ENCODE data around the gene ATP5PB. TPM values are rescaled to one million over a fixed set of nuclear protein-coding genes. Genes with fewer than 3 reads are reported as not detected.
A peak's percentile ranks its signal among the peaks of the same experiment; 100 is the strongest.

The ATP5PB gene
- polyA plus RNA-seq, 5 donors: 268 to 339 (median 290) TPM

DNA sequence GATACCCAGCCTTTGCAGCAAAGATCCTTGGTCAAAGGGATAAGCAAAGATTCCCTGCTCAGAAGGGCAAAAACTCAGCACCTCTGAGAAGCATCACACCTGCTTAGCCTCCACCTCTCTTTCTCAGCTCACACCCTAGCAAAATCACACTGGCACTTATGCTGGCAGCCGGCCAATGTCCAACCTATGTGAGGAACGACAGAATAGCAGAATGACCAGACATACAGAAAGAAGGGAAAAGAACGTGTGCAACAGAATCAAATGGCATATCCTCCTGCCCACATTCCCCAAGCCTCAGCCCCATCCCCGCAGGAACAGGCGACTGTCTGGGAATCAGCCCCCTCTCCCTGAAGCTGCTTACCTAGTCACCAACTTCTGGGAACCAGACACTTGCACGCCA, 54.8 kb downstream of the ATP5PB start:
- DNase-seq: no peak

DNA sequence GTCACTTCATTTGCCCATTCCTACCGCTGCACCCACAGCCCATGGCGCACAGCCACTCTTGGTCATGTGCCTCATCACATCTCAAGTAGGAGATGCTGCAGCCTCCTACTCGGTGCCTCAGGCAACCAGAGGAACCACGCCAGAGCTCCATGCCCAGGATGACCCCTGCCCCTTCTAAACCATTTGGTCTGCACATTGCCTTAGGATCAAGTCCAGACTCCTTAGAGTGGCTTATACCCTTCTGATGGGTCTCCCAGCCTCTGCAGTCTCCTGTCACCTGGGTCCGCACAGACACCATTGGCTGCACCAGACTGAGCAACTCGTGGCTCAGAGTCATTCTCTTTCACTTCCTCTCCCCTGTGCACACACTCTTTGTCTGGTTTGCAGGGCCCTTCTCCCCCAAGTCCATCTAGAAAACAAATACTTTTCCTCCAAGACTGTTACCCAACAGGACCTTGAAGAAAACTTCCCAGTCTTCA, 56.4 kb downstream of the ATP5PB start:
- DNase-seq: no peak

DNA sequence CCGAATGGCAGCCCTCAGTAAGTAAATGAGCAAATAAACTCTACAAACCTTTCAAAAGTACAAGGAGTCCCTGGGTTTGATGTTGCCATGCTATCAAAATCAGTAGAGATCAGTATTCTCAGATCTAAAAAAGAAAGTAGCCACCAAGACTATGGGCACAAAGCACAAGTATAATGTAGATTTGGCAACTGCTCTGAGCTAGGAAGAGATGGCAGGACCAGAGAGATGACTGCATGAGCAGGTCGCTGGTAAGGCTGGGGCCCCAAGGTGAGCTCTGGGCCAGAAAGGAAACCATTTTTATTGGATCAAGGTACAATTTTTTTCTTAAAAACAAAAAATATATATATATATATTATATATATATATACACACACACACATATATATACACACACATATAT, 57.3 kb downstream of the ATP5PB start:
- DNase-seq: no peak

DNA sequence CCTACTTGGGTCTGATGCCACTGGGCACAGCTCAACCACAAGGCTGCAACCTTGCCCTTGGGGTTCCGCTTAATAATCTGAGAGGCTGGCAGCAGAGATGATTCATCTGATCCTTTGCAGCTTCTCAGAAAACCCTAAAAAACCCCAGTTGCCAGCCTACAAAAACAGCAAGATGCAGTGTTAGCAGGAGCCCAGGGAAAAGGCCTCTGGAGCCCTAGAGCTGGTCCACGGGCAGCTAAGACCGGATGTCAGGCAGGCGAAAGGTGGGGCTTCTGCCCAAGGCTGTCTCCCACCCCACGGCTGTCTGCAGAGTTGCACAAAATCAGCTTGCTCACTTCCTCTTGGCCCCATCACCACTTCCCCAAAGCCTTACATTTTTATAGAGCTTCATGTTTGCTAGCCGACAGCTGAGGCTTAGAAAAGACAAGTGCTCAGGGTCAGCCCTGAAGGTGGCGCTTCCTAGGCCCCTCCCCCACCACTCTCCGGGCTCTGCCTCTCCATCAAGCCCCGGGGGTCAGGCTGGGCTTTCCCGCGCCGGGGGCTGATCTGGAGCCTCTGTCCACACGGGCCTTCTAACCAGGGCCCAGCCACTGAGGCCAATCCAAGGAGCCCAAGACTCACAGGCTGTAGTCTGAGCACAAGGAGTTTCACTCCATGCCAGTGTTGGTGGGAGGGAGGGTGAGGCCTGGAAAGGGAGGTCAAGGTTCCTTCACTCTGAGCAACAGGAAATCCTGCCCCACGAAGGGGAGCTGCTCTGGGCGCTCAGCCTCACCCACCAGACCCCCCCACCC, 58.3 kb downstream of the ATP5PB start:
- DNase-seq: peak; percentile 53 to 59

DNA sequence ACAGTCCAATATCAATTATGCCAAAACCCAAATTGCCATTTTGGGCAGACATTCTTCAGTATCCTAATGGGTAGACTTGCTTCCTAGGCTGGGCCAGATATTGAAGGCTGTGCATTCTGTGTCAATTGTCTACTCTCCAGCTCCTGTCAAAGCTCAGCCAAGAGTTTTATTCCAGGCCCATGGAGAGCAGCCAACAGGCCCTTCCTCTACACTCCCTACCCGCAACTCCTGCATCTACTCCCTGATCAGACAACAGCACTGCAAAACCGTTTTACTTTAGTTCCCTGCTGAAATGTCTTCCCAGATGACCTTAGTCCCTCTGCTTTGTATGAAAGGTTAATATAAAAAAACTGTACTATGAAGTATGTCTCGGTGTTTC, 60.7 kb downstream of the ATP5PB start:
- DNase-seq: peak; percentile 41 to 45

DNA sequence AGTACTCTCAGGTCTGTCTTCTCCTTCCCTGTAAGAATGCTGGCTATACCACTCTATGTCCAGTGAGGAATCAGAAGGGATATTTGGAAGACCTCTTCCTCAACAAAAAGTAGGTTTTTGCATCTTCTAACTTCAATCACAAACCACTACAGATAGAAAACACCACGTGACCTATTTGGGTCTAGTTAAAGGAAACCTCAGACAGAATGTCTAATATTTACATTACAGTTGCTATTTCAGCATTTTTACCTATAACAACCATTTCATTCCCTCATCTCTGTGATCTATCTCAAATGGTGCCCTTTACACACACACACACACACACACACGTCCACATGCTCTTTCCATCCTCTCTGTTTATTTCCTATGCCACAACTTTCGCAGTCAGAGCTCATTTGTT, 62.1 kb downstream of the ATP5PB start:
- DNase-seq: no peak

Other genes starting within 250 kb of the ATP5PB start
- gene DENND2D, start 248.8 kb upstream of the ATP5PB start, polyA plus RNA-seq (ENCODE audit: insufficient read depth in 1 of 5, insufficient read length in 5 of 5, low replicate concordance in 1 of 5): 10 to 100 TPM; 17.0 to 29.0 (median 25.5) TPM
- gene CHI3L2, start 221.8 kb upstream of the ATP5PB start, polyA plus RNA-seq (ENCODE audit: insufficient read depth in 1 of 5, insufficient read length in 5 of 5, low replicate concordance in 1 of 5): under 1 TPM; 0.21 to 0.97 (median 0.51) TPM
- 1 to 10 TPM in 4 of 5 donors, under 1 TPM in 1; 0.65 to 9.0 (median 3.9) TPM for gene CHIA, start 158.6 kb upstream of the ATP5PB start, polyA plus RNA-seq (ENCODE audit: insufficient read depth in 1 of 5, insufficient read length in 5 of 5, low replicate concordance in 1 of 5)
- 1 to 10 TPM; 4.7 to 7.8 (median 5.9) TPM for gene OVGP1, start 21.7 kb upstream of the ATP5PB start, polyA plus RNA-seq (ENCODE audit: insufficient read depth in 1 of 5, insufficient read length in 5 of 5, low replicate concordance in 1 of 5)
- gene WDR77, start 208 bp upstream of the ATP5PB start, polyA plus RNA-seq (ENCODE audit: insufficient read depth in 1 of 5, insufficient read length in 5 of 5, low replicate concordance in 1 of 5): 10 to 100 TPM; 43.6 to 58.7 (median 48.6) TPM
- gene C1orf162, start 24.5 kb downstream of the ATP5PB start, polyA plus RNA-seq (ENCODE audit: insufficient read depth in 1 of 5, insufficient read length in 5 of 5, low replicate concordance in 1 of 5): 1 to 10 TPM; 6.1 to 7.5 (median 6.7) TPM
- under 1 TPM; 0.49 to 0.74 (median 0.57) TPM for gene ADORA3, start 54.2 kb downstream of the ATP5PB start, polyA plus RNA-seq (ENCODE audit: insufficient read depth in 1 of 5, insufficient read length in 5 of 5, low replicate concordance in 1 of 5)
- gene TMIGD3, start 54.2 kb downstream of the ATP5PB start, polyA plus RNA-seq (ENCODE audit: insufficient read depth in 1 of 5, insufficient read length in 5 of 5, low replicate concordance in 1 of 5): under 1 TPM; 0.23 to 0.82 (median 0.55) TPM
- gene RAP1A, start 170.3 kb downstream of the ATP5PB start, polyA plus RNA-seq (ENCODE audit: insufficient read depth in 1 of 5, insufficient read length in 5 of 5, low replicate concordance in 1 of 5): 10 to 100 TPM; 53.4 to 92.0 (median 85.5) TPM